HG02870 (cell line): Measurements from ENCODE around the gene MALT1.
"Not testable (repeated sequence)": the region's sequence is repeated elsewhere in the genome, so short reads cannot be mapped to it uniquely, and the experiment has no call there.

Source experiments
- ATAC-seq: cut with Tn5 transposase; IDR thresholded peaks from one replicate; pipeline ENCODE4 v1.9.1; 2021; ENCODE audit warnings: mild to moderate bottlenecking, moderate library complexity; ENCODE audit not compliant: unreplicated experiment

The MALT1 gene

DNA sequence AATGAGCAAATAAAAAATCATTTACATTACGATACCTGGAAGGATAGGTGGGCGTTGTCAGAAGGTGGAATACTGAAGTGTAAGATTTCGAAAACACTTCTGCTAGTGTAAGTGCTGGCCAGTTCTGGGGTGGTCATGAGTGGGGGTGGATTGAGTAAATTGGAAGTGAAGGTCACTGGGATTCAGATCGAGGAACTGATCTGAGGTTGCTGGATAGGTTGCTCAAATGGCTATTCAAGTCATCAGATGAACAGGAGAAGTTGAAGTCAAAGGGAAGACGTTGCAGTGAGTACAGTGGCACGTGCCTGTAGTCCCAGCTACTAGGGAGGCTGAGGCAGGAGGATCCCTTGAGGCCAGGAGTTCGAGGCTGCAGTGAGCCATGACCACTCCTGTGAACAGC is 95.7 kb downstream of the MALT1 start:
- ATAC-seq, result no peak

DNA sequence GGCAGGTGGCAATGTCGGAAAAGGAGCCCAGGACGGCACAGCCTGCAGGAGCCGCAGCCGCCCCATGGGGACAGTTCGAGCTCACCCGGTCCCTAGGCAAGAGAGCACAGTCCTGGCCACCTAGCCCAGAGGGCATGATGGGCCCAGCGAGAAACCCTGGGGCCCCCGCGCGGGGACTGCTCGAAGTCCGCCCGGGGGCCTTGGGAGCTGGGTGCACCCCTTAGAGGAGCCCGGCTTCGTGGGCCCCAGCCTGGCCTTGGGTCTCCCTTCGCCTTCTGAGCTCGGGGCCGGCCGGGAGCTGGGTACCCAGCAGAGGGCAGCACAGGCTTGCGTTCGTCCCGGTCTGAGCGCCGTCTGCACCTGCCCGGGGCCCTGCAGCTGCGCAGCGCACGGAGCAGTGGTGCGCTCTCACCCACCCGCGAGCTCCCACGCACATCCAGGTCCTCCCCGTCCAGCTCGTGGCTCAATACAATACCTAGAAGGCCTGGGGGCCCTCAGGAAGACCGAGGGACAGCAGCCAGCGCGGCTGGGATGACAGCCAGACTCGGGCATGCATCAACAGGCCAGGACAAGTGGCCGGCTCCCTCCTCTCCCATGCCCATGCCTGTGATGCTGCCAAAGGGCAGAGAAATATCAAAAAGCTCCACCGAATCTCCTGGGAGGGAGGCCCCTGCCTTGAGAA is 97.2 kb downstream of the MALT1 start:
- ATAC-seq, result peak; percentile 78

DNA sequence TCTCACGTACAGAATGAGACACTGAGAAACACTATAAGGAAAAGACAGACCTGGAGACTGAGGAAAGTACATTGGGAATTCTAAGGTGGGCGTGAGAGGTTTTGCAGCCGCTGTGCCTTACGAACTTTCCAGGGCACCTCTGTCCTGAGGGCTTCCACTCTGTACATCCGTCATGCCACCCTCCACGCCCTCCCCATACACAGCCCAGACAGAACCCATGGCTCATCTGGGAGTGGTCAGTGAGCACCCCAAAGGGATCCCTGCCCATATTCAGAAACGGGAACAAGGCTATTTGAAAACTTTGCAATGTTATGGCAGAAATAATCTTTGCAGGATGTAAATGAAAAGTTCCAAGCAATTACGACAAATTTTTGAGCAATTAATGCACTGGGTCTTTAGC is 98.1 kb downstream of the MALT1 start:
- no peak for ATAC-seq

DNA sequence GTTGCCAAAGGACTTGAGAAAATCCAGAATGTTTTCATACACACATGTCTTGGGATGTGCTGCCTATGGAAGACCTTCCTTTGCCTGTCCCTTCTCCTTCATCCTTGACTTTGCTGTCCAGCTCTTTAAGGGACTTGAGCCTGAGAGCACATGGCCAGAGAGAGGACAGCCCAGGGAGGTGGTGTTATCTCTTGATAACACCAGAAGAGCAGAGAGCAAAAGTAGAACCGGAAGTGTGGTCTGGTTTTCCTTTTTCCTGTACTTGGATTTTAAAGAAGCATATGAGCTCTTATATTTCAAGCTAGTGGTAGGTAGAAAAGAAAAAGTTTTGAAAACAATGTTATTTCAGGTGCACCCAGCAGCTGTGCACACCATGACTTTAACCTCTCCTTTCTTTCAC is 99.3 kb downstream of the MALT1 start:
- no peak for ATAC-seq

DNA sequence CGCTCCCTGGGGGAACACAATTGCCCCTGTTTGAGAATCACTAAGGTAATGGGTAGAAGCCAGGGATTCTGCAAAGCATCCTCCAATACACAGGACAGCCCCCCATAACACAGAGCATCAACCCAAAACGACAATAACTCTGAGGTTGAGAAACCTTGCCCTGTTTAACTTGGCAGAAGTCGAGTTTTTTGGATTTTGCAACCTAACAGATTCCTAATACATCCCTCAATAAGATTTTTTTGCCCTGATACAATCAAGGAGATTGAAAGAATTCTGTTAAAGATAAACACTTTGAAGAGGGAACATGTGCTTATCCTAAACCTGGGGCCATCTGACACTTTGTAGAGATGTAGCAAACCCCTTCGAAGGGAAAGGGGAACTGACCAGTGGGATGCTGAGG is 100.9 kb downstream of the MALT1 start:
- ATAC-seq, result no peak

DNA sequence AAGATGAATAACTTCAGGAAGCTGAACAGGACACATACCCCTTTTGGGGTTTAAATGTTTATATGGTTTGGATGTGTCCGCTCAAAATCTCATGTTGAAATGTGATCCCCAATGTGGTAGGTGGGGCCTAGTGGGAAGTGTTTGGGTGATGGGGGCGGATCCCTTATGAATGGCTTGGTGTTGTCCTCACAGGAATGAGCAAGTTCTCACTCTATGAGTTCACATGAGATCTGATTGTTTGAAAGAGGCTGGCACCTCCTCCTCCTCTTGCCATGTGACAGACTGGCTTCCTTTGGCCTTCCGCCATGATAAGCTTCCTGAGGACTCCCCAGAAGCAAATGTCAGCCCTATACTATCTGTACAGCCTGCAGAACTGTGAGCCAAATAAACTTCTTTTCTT is 104.8 kb downstream of the MALT1 start:
- no peak for ATAC-seq

DNA sequence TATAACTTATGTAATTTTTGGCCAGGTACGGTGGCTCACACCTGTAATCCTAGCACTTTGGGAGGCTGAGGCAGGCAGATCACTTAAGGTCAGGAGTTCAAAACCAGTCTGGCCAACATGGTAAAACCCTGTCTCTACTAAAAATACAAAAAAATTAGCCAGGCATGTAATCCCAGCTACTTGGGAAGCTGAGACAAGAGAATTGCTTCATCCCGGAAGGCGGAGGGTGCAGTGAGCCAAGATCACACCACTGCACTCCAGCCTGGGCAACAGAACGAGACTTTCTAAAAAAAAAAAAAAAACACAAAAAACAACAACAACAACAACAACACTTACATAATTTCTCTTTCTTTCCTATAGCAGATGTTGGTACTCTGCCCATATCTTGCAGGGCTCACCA is 105.3 kb downstream of the MALT1 start:
- not testable (repeated sequence) for ATAC-seq

DNA sequence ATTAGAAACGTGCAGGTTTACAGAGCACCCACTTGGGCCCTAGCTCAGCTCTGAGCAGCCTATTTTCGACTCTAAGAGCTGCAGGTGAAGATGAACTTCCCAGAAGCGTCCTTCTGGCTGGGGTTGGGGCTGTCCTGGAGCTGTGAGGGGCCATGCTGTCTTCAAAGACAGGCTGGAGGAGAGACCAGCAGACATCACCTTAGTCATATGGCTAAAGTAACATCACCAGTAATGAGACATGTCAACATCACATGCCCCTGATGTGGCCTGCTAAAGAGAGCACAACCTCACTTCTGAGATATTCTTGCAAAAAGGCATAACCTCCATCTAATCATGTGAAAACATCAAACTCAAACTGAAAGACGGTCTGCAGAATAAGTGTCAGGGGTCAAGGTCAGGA is 106.2 kb downstream of the MALT1 start:
- ATAC-seq, result no peak

DNA sequence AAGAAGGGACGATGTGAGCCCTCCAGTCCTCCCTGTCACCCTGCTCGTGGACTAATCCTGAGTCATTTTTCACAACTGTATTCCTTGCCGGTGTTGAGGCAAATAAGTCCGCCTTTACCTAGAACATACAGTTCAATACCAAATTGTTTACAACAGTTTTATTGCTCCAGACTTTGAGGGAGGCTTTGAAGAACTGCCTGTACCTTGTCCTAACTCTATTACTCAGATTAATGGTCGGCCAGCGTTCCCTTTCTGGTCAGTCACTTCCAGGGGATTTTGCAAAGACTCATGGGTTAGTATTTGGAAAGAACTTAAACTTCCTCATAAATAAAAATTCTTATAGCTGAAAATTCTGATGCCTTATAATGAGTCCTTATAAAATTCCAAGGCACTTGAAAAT is 108.3 kb downstream of the MALT1 start:
- ATAC-seq, result no peak

DNA sequence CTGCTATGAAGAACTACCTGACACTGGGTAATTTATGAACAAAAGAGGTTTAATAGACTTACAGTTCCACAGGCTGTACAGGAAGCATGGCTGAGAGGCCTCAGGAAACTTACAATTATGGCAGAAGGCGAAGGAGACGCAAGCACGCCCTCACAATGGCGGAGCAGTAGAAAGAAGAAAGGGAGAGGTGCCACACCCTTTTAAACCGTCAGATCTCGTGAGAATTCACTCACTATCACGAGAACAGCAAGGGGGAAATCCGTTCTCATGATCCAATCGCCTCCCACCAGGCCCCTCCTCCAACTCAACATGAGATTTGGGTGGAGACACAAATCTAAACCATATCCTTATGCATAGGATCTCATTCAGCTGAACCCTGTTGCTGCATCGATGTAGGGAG is 108.8 kb downstream of the MALT1 start:
- ATAC-seq, result no peak

DNA sequence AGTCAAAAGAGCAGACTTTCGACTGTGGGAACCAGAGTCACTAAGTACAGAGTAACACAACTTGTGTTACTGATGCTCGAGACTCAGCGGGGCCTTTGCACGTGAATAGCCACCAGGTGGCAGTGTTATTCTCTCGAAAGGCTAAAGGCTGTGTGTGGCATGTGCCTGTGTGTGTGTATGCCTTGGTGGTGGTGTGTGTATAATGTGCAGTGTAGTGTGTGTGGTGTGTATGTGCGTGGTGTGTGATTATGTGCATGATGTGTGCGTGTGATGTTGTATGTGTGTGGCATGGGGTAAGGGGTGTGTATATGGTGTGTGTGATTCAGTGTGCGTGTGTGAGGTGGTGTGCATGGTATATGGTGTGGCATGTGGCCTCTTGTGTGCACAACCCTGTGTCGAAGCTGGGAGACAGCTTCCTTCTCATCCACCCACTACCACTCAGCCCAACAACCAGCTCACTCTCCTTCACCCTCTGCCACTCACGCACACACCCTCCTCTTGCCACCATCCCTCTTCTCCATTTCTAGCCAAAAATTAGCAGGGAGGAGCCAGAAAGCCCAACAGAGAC is 110.4 kb downstream of the MALT1 start:
- ATAC-seq, result no peak

DNA sequence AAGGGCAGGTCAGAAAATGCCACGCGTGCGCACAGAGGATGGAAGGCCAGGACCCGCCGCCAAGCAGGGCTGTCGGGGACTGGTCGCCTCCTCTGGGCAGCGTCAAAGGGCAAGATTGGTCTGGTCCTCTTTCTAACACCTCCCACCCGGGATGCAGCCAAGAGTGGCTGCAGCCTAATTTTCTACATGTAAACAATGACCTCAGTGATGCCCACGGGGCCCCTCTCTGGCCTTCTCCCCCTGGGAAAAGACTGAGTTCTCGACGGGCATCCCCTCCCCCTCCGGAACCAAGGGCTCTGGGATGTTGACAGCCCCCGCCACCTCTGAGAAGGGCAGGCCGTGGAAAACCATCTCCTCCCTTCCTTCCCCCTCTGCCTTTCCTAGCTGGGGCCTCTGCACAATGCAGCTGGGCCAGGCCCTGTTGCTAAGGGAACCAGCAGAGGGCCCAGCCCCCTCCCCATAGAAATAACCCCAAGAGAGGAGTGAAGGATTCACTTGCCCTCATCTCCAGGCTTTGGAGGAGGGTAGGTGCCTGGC is 113.4 kb downstream of the MALT1 start:
- ATAC-seq, result no peak

DNA sequence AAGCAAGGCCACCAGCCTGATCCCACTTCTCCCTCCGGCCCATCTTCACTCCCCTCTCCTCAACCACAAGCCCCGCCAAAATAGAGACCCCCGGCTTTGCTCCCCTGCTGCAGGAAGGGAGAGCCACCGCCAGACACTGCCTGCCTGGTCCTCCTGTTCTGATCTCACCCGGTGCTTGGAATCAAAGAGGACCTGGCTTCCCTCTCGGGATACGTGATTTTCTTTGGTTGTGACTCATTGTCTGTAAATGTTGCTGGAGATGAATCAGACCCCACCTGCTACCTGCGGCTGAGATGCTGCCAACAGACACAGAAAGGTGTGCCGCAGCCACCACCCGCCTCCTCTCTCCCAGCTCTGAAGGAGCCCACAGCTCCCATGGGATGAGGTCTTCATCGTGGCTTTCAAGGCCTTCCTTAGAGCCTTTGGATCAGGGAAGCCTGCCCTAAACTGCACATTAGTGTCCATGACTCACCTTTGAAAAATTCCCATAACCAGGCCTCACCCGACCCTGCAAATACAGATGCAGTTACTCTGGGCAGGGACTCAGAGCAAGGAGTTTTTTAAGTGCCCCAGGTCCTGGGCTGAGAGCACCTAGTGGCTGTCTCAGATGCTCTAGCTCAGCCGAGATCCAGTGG is 114.0 kb downstream of the MALT1 start:
- no peak for ATAC-seq

DNA sequence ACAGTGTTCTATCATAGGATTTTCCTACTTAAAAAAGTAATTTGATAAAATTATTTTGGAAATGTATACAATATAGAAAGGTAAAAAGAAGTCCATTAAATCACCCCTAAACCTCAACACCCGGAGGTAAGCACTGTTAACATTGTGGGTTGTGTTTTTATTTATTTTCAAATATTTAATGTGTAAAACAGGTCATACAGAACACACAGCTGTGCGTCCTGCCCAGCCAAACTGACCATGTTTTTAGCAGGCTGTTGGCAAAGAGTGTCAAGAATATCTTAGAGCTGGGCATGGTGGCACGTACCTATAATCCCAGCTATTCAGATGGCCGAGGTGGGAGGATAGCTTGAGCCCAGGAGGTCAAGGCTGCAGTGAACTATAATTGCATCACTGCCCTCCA is 114.6 kb downstream of the MALT1 start:
- ATAC-seq, result no peak

DNA sequence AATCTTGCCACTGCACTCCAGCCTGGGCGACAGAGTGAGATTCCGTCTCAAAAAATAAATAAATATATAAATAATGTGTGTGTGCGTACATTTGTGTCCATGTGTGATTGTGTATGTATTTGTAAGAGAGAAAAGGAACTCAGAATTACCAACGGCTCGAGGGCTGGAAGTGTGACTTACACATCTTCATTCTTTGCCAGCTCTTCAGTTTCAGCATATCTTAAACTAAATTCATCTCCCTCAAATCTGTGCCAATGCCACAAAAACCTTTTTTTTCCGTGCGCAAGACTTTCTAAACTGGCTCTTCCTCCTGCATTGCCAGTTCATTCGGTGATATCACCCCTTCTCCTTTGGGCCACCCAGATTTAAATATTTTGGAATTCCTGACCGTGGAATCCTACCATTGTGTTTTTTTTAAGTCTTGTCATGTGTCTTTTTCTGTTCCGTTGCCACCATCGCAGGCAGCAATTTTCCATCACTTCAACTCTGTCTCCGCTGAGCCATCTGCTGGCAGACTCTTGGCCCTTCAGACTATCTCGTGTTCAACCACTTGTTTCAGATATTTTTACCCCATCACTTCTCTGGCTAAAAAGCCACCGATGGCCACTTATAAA is 116.4 kb downstream of the MALT1 start:
- no peak for ATAC-seq

DNA sequence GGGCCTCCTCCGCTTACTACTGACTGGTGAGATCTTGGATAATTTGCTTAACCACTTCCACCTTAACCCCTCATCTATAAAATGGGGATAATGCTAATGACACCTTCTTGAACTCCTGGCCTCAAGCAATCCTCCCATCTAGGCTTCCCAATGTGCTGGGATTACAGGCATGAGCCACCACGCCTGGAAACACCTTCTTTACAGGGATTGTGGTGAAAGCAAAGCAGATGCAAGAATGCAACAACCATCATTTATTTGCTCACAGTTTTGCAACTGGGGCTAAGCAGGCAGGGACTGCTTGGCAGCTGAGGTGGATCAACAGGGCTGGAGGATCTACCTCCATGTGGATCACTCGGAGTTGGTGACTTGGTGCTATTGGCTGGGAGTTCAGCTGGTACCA is 117.2 kb downstream of the MALT1 start:
- ATAC-seq, result no peak

DNA sequence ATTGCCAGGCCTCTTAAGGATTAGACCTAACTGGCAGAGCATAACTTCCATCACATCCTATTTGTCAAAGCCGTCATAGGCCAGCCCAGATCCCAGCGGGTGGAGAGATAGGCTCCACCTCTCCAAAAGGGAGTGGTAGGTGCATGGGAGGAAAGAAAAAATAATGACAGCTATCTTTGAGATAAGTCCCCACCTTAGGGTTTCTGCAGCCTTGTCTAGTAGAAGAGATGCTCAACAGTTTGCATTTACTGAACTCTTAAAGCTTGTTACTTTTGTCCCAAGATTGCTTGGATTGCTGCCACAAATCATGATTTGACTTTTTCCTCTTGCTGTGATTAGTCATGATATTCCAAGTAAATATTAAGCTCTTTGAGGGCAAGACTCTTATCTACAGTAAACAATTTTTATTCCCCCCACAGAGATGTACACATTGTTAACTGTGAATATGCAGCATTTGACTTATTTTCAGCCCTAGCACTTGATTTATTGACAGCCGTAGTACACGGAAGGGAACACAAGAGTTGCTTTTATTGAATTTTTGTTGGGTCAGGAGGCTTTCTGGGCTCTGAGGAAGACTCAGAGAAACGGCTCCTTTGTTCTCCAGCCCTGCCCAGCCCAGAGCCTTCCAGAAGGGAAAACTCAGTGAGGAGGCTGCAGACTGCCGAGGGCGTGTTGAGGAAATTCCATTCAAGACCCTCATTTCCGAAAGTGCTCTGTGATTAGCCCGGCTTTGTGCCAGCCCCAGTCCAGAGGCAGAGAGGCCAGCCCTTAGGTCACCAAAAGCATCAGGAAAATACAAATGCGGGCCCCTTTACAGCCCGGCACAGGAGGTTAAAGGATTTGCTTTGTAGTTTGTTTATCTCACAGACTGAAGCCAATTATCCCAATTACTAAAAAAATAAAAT is 118.0 kb downstream of the MALT1 start:
- ATAC-seq, result no peak

DNA sequence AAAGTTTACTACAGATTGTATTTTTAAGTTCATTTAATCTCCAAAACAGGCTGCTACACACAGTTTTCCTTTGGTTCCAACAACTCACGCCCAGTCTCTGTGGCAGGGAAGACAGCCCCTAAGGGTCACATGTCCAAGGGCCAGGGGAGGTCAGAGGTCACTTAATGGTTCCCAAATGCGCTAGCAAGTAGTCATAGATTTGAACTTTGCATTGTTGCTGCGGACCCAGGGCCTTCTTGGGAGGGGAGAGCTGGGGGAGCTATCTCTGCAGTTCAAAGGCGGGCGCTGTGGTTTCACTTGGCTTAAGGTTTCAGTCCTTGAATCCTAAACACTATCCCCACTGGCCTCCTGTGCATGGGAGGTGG is 118.6 kb downstream of the MALT1 start:
- ATAC-seq, result no peak

DNA sequence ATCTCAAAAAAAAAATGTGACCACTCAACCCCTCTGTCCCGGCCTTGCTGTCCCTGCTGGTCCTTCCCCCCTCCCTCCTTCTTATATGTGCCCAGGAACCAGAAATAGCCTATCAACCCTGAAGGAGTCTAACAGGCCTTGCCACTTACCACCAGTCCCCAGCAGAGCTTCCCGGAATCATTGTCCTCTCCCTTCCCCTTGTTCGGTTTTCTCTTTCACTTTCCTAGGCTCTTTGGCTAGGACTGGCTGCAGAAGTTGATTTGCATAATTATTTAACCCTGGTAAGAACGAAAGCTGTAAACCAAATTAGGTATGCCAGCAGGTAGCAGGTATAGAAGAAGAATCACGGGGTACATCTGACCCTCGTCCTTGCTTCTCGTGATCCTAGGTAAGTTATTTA is 120.8 kb downstream of the MALT1 start:
- peak; percentile 87 for ATAC-seq

DNA sequence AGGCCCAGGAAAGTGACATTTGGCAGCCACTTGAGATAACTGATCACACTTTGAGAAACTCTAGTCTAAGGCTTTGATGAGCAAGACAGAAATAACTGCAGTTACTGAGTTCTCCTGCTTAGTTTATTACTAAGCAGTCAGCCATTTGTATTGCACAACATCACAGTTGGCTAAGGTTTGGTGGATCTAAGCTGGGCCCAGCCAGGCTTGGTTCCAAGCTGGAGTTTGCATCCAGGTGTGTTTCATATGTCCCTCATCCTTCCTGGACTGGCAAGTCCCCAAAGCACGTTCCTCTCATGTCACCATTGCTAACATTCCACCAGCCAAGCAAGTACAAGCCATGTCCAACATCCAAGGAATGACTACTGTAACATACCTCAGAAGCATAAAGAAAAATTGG is 122.1 kb downstream of the MALT1 start:
- no peak for ATAC-seq

DNA sequence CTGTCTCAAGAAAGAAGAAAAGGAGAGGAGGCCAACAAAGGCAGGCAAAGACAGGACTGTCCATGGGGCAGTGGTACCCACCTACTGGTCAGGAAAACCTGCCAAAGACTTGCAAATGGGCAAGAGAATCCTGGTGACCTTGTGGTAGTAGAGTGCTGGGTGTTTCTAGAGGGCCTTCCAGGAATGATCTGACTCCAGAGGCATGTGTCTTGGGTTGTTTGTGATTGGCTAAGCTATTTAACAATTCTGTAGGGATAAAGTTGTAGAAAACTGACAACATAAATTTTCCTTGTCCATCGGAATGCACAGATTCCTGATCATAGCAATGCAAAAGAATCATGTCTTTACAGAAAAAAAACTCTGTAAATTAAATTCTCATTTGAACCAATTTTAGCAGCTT is 125.0 kb downstream of the MALT1 start:
- ATAC-seq, result no peak
